ENCODE measurements around the gene SPEG. TPM values are rescaled to one million over a fixed set of nuclear protein-coding genes. Genes with fewer than 3 reads are reported as not detected.

The SPEG gene
- 0.30 and 0.32 TPM in 2 replicates for total RNA-seq

GRCh38 chr2:219434718-219435525, at the start of gene SPEG:
Gene SPEG (plus strand): TSS chr2:219434843. CDS start chr2:219434978, 135 bp downstream.

GRCh38 chr2:219387306-219388120, 47.1 kb upstream of the SPEG start, which contains the start of gene DNPEP:
Gene DNPEP (minus strand): TSS chr2:219387912. CDS start chr2:219387794, 118 bp downstream.

GRCh38 chr2:219418155-219419011, 16.3 kb upstream of the SPEG start, which contains the start of gene DES:
Gene DES (plus strand): TSS chr2:219418377. CDS start chr2:219418463, 86 bp downstream.

GRCh38 chr2:219498280-219499057, 63.8 kb downstream of the SPEG start, which contains the start of gene GMPPA:
Gene GMPPA (plus strand): TSS chr2:219498891. CDS start chr2:219499976, 1,085 bp downstream.

GRCh38 chr2:219514196-219514761, 79.6 kb downstream of the SPEG start, which contains the start of gene ASIC4:
Gene ASIC4 (plus strand): TSS chr2:219514482. CDS start chr2:219514725, 243 bp downstream.

GRCh38 chr2:219543596-219544358, 109.1 kb downstream of the SPEG start, which contains the start of the genes CHPF and TMEM198:
Gene CHPF (minus strand): TSS chr2:219543809. CDS start chr2:219543538, 271 bp downstream.
Gene TMEM198 (plus strand): TSS chr2:219544028. CDS start chr2:219544728, 700 bp downstream.

Other genes with a start within 250 kb of the SPEG start
- 21.4 and 21.6 TPM in 2 replicates for gene ZFAND2B, start 228.1 kb upstream of the SPEG start, total RNA-seq
- gene ABCB6, start 215.9 kb upstream of the SPEG start, total RNA-seq: 23.7 and 44.2 TPM in 2 replicates
- 31.2 and 31.5 TPM in 2 replicates for gene ATG9A, start 205.2 kb upstream of the SPEG start, total RNA-seq
- gene ANKZF1, start 205.0 kb upstream of the SPEG start, total RNA-seq: 17.2 and 23.1 TPM in 2 replicates
- 4.0 and 6.2 TPM in 2 replicates for gene GLB1L, start 189.4 kb upstream of the SPEG start, total RNA-seq
- gene STK16, start 189.4 kb upstream of the SPEG start, total RNA-seq: 23.7 and 42.6 TPM in 2 replicates
- gene TUBA4B, start 181.6 kb upstream of the SPEG start, total RNA-seq: not detected in 2 replicates
- gene TUBA4A, start 180.9 kb upstream of the SPEG start, total RNA-seq: 5.3 and 8.8 TPM in 2 replicates
- 13.2 and 13.3 TPM in 2 replicates for gene DNAJB2, start 155.5 kb upstream of the SPEG start, total RNA-seq
- under 0.01 and 1.5 TPM in 2 replicates for gene PTPRN, start 125.4 kb upstream of the SPEG start, total RNA-seq
- not detected in 2 replicates for gene RESP18, start 102.1 kb upstream of the SPEG start, total RNA-seq
- gene DNPEP, start 46.9 kb upstream of the SPEG start, total RNA-seq: 47.4 and 60.8 TPM in 2 replicates
- gene DES, start 16.5 kb upstream of the SPEG start, total RNA-seq: under 0.01 and 1.2 TPM in 2 replicates
- 39.3 and 46.4 TPM in 2 replicates for gene GMPPA, start 64.0 kb downstream of the SPEG start, total RNA-seq
- not detected in 2 replicates for gene ASIC4, start 79.6 kb downstream of the SPEG start, total RNA-seq
- gene CHPF, start 109.0 kb downstream of the SPEG start, total RNA-seq: 0.97 and 5.5 TPM in 2 replicates
- not detected in 2 replicates for gene TMEM198, start 109.2 kb downstream of the SPEG start, total RNA-seq
- 13.0 and 13.2 TPM in 2 replicates for gene OBSL1, start 136.7 kb downstream of the SPEG start, total RNA-seq
- gene INHA, start 137.5 kb downstream of the SPEG start, total RNA-seq: not detected in 2 replicates
- gene STK11IP, start 163.0 kb downstream of the SPEG start, total RNA-seq: 5.8 and 7.3 TPM in 2 replicates
- gene SLC4A3, start 192.8 kb downstream of the SPEG start, total RNA-seq: under 0.01 TPM in 1 of 2 replicates, not detected in the other